SK-N-SH (cell line): Measurements from ENCODE around the gene DISP1. TPM values are rescaled to one million over a fixed set of nuclear protein-coding genes. Genes with fewer than 3 reads are reported as not detected.
A peak's percentile ranks its signal among the peaks of the same experiment; 100 is the strongest.

Experiments
- CTCF ChIA-PET: fragments of 300-600, 350-600 bp; formaldehyde crosslinking; extraction: SDS; loops from one replicate; lab custom pipeline; 2021; lab: Yijun Ruan, JAX
- POLR2A ChIA-PET: fragments of 350-600 bp; sonication (Branson Sonifier 250); formaldehyde crosslinking; extraction: SDS; loops from one replicate; lab custom pipeline; 2020; ENCODE audit warnings: antibody characterized with exemption, inconsistent platforms; lab: Yijun Ruan, JAX
- DNase-seq: peaks from one replicate; pipeline ENCODE4 v3.0.0; 2012
- H2AFZ ChIP-seq: fragments of 200-600 bp; sonication (generic); 2 replicates; pipeline ENCODE4 v1.8.1; 2016; ENCODE audit warnings: antibody characterized with exemption, mild to moderate bottlenecking, low read depth
- H3F3A ChIP-seq: fragments of 200-600 bp; sonication (generic); replicated peaks from 2 replicates; pipeline ENCODE3; 2016; ENCODE audit warnings: antibody characterized with exemption, mild to moderate bottlenecking; ENCODE audit not compliant: insufficient read depth
- H3K27ac ChIP-seq, 2 experiments: fragments of 200-500 bp in 1 of 2; fragments of 200-600 bp in 1 of 2; sonication (Bioruptor generic) in 1 of 2; sonication (generic), shearing (Covaris generic) in 1 of 2; 2 replicates each; pipeline versions ENCODE4 v1.5.1 to v1.6.1; 2014 to 2016; ENCODE audit warnings: low read depth in 2 of 2, inconsistent platforms in 1 of 2, low read length in 1 of 2, mild to moderate bottlenecking in 1 of 2, mixed read lengths in 1 of 2
- H3K27me3 ChIP-seq: fragments of 200-600 bp; sonication (generic), shearing (Covaris generic); 2 replicates; pipeline ENCODE4 v1.6.1; 2016; ENCODE audit warnings: mixed run types; ENCODE audit not compliant: insufficient read depth
- H3K36me3 ChIP-seq, 2 experiments: fragments of 200-500 bp in 1 of 2; fragments of 200-600 bp in 1 of 2; sonication (Bioruptor generic) in 1 of 2; sonication (generic) in 1 of 2; replicated peaks in 1 of 2; 2 replicates each; pipeline versions ENCODE3 to v1.5.1; 2014 to 2016; ENCODE audit warnings: low read length in 1 of 2, mild to moderate bottlenecking in 1 of 2; ENCODE audit not compliant: insufficient read depth in 2 of 2, control insufficient read depth in 1 of 2
- H3K4me1 ChIP-seq, 2 experiments: fragments of 200-500 bp in 1 of 2; fragments of 200-600 bp in 1 of 2; sonication (Bioruptor generic) in 1 of 2; sonication (generic), shearing (Covaris generic) in 1 of 2; 2 replicates each; pipeline versions ENCODE4 v1.5.1 to v1.6.1; 2014 to 2016; ENCODE audit warnings: low read depth in 1 of 2, low read length in 1 of 2, mixed run types in 1 of 2; ENCODE audit not compliant: insufficient read depth in 2 of 2, control insufficient read depth in 1 of 2
- H3K4me2 ChIP-seq: fragments of 200-600 bp; sonication (generic), shearing (Covaris generic); 2 replicates; pipeline ENCODE4 v1.6.1; 2017; ENCODE audit warnings: mixed run types
- H3K4me3 ChIP-seq, 2 experiments: fragments of 200-500 bp in 1 of 2; fragments of 200-600 bp in 1 of 2; sonication (Bioruptor generic) in 1 of 2; sonication (generic), shearing (Covaris generic) in 1 of 2; 2 replicates each; pipeline versions ENCODE4 v1.5.1 to v1.8.1; 2014 to 2016; ENCODE audit warnings: low read depth in 2 of 2, inconsistent platforms in 1 of 2, low read length in 1 of 2, mild to moderate bottlenecking in 1 of 2, mixed read lengths in 1 of 2, moderate library complexity in 1 of 2
- H3K79me2 ChIP-seq: fragments of 200-600 bp; sonication (generic); 2 replicates; pipeline ENCODE4 v1.8.1; 2017; ENCODE audit warnings: mild to moderate bottlenecking; ENCODE audit not compliant: insufficient read depth
- H3K9ac ChIP-seq: fragments of 200-600 bp; sonication (generic); 2 replicates; pipeline ENCODE4 v1.6.1; 2017; ENCODE audit warnings: mixed run types
- H3K9me2 ChIP-seq: fragments of 200-600 bp; sonication (generic); 2 replicates; pipeline ENCODE4 v1.6.1; 2017; ENCODE audit warnings: mixed run types
- H3K9me3 ChIP-seq: fragments of 200-600 bp; sonication (generic); 2 replicates; pipeline ENCODE4 v1.6.1; 2017; ENCODE audit warnings: mixed run types, mild to moderate bottlenecking, moderate library complexity
- H4K20me1 ChIP-seq: fragments of 200-600 bp; sonication (generic); 2 replicates; pipeline ENCODE4 v1.6.1; 2017; ENCODE audit warnings: mild to moderate bottlenecking, mixed run types; ENCODE audit not compliant: insufficient read depth
- EP300 ChIP-seq, 2 experiments: IDR thresholded peaks; 2 replicates each; pipeline versions ENCODE4 v1.4.0 to v1.6.1; 2012; ENCODE audit warnings: borderline replicate concordance in 1 of 2, low read depth in 1 of 2, low read length in 1 of 2
- FOSL2 ChIP-seq: IDR thresholded peaks from 2 replicates; pipeline ENCODE4 v1.4.0; 2012; ENCODE audit warnings: low read depth, mild to moderate bottlenecking, moderate library complexity, borderline replicate concordance
- FOXJ3 ChIP-seq: sonication (generic); formaldehyde crosslinking; IDR thresholded peaks from 2 replicates; pipeline ENCODE4 v1.5.1; 2020; ENCODE audit warnings: mild to moderate bottlenecking, missing genetic modification reagents
- FOXM1 ChIP-seq: IDR thresholded peaks from 2 replicates; pipeline ENCODE4 v1.4.0; 2012; ENCODE audit warnings: low read depth, mild to moderate bottlenecking
- GATA2 ChIP-seq: sonication (generic); formaldehyde crosslinking; IDR thresholded peaks from 2 replicates; pipeline ENCODE4 v1.5.0; 2020; ENCODE audit warnings: mild to moderate bottlenecking, missing genetic modification reagents
- JUND ChIP-seq: IDR thresholded peaks from 2 replicates; pipeline ENCODE4 v1.4.0; 2012
- MEF2A ChIP-seq: IDR thresholded peaks from 2 replicates; pipeline ENCODE4 v1.4.0; 2012; ENCODE audit warnings: low read depth, borderline replicate concordance
- RXRA ChIP-seq: IDR thresholded peaks from 2 replicates; pipeline ENCODE4 v1.4.0; 2012; ENCODE audit warnings: low read depth, mild to moderate bottlenecking, borderline replicate concordance
- TAF1 ChIP-seq: IDR thresholded peaks from 2 replicates; pipeline ENCODE4 v1.6.1; 2012; ENCODE audit warnings: low read depth, mild to moderate bottlenecking, low read length, moderate library complexity, borderline replicate concordance
- TCF12 ChIP-seq: IDR thresholded peaks from 2 replicates; pipeline ENCODE4 v1.4.0; 2012
- USF2 ChIP-seq: fragments of 150-350 bp; IDR thresholded peaks from 2 replicates; pipeline ENCODE4 v1.6.1; 2017; ENCODE audit warnings: antibody characterized with exemption, low read length, low read depth, borderline replicate concordance
- ZBTB33 ChIP-seq: IDR thresholded peaks from 2 replicates; pipeline ENCODE4 v1.4.0; 2012; ENCODE audit warnings: low read depth, borderline replicate concordance
- WGBS: methylation state at CpG from one replicate; pipeline ENCODE4 v1.1.6; 2017; ENCODE audit warnings: low lambda C conversion rate; 5-methylcytosine and 5-hydroxymethylcytosine counted together
- polyA plus RNA-seq, 3 experiments: library from polyadenylated mRNA; depleted of rRNA; stranded (reverse); fragments of >200 nt; gene quantifications; 2 replicates each; pipeline ENCODE4 v1.2.3, GENCODE V29; 2012
- TF ChIP-seq, protein P1 (sequence below): IDR thresholded peaks from 2 replicates; pipeline ENCODE4 v1.6.1; 2012; ENCODE audit warnings: mild to moderate bottlenecking, low read depth, low read length, moderate library complexity
- TF ChIP-seq, protein P2 (sequence below): fragments of 200-600 bp; sonication (generic); IDR thresholded peaks from 2 replicates; pipeline ENCODE4 v1.6.1; 2017; ENCODE audit warnings: antibody characterized with exemption, mild to moderate bottlenecking, moderate library complexity
- TF ChIP-seq, protein P3 (sequence below): IDR thresholded peaks from 2 replicates; pipeline ENCODE4 v1.4.0; 2012; ENCODE audit warnings: low read depth, borderline replicate concordance
- TF ChIP-seq, protein P4 (sequence below): IDR thresholded peaks from 2 replicates; pipeline ENCODE4; 2012

DISP1 gene
- polyA plus RNA-seq, 1 of the 3 experiments (the other 2 are of a cell fraction): 4.4 TPM

GRCh38 chr1:222815440-222815765, 564 bp downstream of the DISP1 start:
- CTCF ChIA-PET: interaction anchor here (0.7 to 1.1 kb wide), 2 partner anchors 22 to 266 kb away, joined by 4 to 5 read pairs; no protein-coding TSS in a partner anchor

DNA sequence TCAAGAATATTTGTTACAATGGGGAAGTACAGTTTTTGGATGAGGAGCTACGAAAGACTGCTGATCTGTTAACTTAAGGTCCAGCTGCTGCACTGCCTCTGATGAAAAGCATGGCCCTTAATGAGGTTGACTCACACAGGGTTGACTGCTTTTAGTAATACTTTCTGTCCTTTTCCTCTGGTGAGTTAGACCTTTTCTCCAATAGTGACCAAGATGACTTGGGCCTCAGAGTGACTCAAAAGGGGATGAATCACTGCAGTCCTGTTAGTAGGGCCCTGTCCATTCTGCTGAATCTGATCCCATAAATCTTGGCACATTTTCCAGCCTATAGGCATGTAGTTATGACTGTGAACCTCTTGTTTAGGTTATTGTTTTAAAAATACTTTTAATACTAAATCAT, 2.7 kb downstream of the DISP1 start:
- Histone ChIP-seq H3F3A (peaks cover 22% of the 10 kb centered on the region), H2AFZ (no peak overlapping the region), H3K36me3 (no peaks in the 10 kb centered on the region), H4K20me1 (peaks cover 5% of the 10 kb centered on the region), H3K4me2 (peak overlapping the region; percentile 64), H3K9ac (no peak overlapping the region), H3K27ac (peak overlapping the region; percentile 54 to 73), H3K27me3 (no peaks in the 10 kb centered on the region), H3K79me2 (peaks cover 51% of the 10 kb centered on the region), H3K9me2 (no peaks in the 10 kb centered on the region), H3K4me3 (no peak overlapping the region), H3K4me1 (peaks cover 15 to 25% of the 10 kb centered on the region in 2 experiments; a peak in 2 of 4 replicates), H3K9me3 (no peaks in the 10 kb centered on the region)
- 29% methylated on average over 1 of the region's 1 CpG for WGBS
- ChIA-PET CTCF (no interaction called here), POLR2A (no interaction called here)
- DNase-seq: peak; percentile 11
- TF ChIP-seq TCF12 (peak; percentile 95), USF2 (no peak), TAF1 (0 out of 2 replicates have a peak, but pooled peaks have one; percentile 43), FOSL2 (peak; percentile 98), FOXJ3 (CRISPR knock-in tag) (no peak), JUND (peak; percentile 97), EP300 (IDR thresholded peaks at IDR 0.05; ENCODE audit: borderline replicate concordance in 1 of 2, low read depth in 1 of 2, low read length in 1 of 2) (peak in 1 of 2 experiments; percentile 82; a peak in 2 of 4 replicates), MEF2A (peak; percentile 94; the same call in 1 of the 2 replicates), GATA2 (CRISPR knock-in tag) (no peak), RXRA (peak; percentile 92), ZBTB33 (peak; percentile 87), FOXM1 (peak; percentile 58; the same call in 1 of the 2 replicates)
- TF ChIP-seq, protein P1, sequence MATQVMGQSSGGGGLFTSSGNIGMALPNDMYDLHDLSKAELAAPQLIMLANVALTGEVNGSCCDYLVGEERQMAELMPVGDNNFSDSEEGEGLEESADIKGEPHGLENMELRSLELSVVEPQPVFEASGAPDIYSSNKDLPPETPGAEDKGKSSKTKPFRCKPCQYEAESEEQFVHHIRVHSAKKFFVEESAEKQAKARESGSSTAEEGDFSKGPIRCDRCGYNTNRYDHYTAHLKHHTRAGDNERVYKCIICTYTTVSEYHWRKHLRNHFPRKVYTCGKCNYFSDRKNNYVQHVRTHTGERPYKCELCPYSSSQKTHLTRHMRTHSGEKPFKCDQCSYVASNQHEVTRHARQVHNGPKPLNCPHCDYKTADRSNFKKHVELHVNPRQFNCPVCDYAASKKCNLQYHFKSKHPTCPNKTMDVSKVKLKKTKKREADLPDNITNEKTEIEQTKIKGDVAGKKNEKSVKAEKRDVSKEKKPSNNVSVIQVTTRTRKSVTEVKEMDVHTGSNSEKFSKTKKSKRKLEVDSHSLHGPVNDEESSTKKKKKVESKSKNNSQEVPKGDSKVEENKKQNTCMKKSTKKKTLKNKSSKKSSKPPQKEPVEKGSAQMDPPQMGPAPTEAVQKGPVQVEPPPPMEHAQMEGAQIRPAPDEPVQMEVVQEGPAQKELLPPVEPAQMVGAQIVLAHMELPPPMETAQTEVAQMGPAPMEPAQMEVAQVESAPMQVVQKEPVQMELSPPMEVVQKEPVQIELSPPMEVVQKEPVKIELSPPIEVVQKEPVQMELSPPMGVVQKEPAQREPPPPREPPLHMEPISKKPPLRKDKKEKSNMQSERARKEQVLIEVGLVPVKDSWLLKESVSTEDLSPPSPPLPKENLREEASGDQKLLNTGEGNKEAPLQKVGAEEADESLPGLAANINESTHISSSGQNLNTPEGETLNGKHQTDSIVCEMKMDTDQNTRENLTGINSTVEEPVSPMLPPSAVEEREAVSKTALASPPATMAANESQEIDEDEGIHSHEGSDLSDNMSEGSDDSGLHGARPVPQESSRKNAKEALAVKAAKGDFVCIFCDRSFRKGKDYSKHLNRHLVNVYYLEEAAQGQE: peak; percentile 71
- TF ChIP-seq, protein P2, sequence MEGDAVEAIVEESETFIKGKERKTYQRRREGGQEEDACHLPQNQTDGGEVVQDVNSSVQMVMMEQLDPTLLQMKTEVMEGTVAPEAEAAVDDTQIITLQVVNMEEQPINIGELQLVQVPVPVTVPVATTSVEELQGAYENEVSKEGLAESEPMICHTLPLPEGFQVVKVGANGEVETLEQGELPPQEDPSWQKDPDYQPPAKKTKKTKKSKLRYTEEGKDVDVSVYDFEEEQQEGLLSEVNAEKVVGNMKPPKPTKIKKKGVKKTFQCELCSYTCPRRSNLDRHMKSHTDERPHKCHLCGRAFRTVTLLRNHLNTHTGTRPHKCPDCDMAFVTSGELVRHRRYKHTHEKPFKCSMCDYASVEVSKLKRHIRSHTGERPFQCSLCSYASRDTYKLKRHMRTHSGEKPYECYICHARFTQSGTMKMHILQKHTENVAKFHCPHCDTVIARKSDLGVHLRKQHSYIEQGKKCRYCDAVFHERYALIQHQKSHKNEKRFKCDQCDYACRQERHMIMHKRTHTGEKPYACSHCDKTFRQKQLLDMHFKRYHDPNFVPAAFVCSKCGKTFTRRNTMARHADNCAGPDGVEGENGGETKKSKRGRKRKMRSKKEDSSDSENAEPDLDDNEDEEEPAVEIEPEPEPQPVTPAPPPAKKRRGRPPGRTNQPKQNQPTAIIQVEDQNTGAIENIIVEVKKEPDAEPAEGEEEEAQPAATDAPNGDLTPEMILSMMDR: no peak
- TF ChIP-seq, protein P3, sequence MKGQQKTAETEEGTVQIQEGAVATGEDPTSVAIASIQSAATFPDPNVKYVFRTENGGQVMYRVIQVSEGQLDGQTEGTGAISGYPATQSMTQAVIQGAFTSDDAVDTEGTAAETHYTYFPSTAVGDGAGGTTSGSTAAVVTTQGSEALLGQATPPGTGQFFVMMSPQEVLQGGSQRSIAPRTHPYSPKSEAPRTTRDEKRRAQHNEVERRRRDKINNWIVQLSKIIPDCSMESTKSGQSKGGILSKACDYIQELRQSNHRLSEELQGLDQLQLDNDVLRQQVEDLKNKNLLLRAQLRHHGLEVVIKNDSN: no peak
- TF ChIP-seq, protein P4, sequence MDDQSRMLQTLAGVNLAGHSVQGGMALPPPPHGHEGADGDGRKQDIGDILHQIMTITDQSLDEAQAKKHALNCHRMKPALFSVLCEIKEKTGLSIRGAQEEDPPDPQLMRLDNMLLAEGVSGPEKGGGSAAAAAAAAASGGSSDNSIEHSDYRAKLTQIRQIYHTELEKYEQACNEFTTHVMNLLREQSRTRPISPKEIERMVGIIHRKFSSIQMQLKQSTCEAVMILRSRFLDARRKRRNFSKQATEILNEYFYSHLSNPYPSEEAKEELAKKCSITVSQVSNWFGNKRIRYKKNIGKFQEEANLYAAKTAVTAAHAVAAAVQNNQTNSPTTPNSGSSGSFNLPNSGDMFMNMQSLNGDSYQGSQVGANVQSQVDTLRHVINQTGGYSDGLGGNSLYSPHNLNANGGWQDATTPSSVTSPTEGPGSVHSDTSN: peak; percentile 90

More at GRCh38 chr1:222815440-222815765, 564 bp downstream of the DISP1 start:
- DNase-seq: no peak
- Histone ChIP-seq H3K27ac (peak overlapping the region; percentile 92 to 97), H3K4me2 (peak overlapping the region; percentile 81), H3K79me2 (peaks cover 41% of the 10 kb centered on the region), H4K20me1 (peaks cover 5% of the 10 kb centered on the region), H3K9ac (peak overlapping the region; percentile 86), H3K36me3 (no peaks in the 10 kb centered on the region), H3K27me3 (no peaks in the 10 kb centered on the region), H3K9me3 (no peaks in the 10 kb centered on the region), H3K4me1 (peaks cover 15 to 25% of the 10 kb centered on the region in 2 experiments; a peak in 2 of 4 replicates), H3K4me3 (peak overlapping the region; percentile 85 to 100), H3K9me2 (no peaks in the 10 kb centered on the region), H2AFZ (peak overlapping the region; percentile 92)
- POLR2A ChIA-PET: no interaction called here
- 6% methylated on average over 11 of the region's 11 CpGs for WGBS
- no peak for TF ChIP-seq TCF12
- TF ChIP-seq, all 33 proteins: peak for 0
- peaks cover 22% of the 10 kb centered on the region for H3F3A ChIP-seq
